H9 (cell line): ENCODE results near the gene NT5C3A. TPM values are rescaled to one million over a fixed set of nuclear protein-coding genes. Genes with fewer than 3 reads are reported as not detected.

Experiments
- DNase-seq: peaks from one replicate; pipeline ENCODE4 v3.0.0-alpha.2; 2017
- H2AFZ ChIP-seq: one replicate; pipeline ENCODE4 v1.6.1; 2013; ENCODE audit warnings: mild to moderate bottlenecking, low read length, control low read depth, moderate library complexity
- H2AK5ac ChIP-seq: 2 replicates; pipeline ENCODE4 v1.6.1; 2013; ENCODE audit warnings: low read length, control low read depth, mixed read lengths; ENCODE audit not compliant: insufficient read length
- H2BK120ac ChIP-seq: one replicate; pipeline ENCODE4 v1.6.1; 2013; ENCODE audit warnings: low read depth, mild to moderate bottlenecking, low read length, control low read depth, inconsistent platforms; ENCODE audit not compliant: poor library complexity, severe bottlenecking
- H2BK12ac ChIP-seq: 2 replicates; pipeline ENCODE4 v1.6.1; 2013; ENCODE audit warnings: low read length, control low read depth, mixed read lengths, low read depth; ENCODE audit not compliant: insufficient read length
- H2BK15ac ChIP-seq: 2 replicates; pipeline ENCODE4 v1.6.1; 2013; ENCODE audit warnings: low read depth, low read length, control low read depth
- H2BK20ac ChIP-seq: one replicate; pipeline ENCODE4 v1.6.1; 2013; ENCODE audit warnings: low read depth, mild to moderate bottlenecking, low read length, control low read depth, inconsistent platforms; ENCODE audit not compliant: poor library complexity, severe bottlenecking
- H2BK5ac ChIP-seq: 2 replicates; pipeline ENCODE4 v1.6.1; 2013; ENCODE audit warnings: low read length, control low read depth, mixed read lengths; ENCODE audit not compliant: insufficient read length
- H3K14ac ChIP-seq: 2 replicates; pipeline ENCODE4 v1.6.1; 2013; ENCODE audit warnings: low read length, control low read depth; ENCODE audit not compliant: insufficient read depth
- H3K18ac ChIP-seq: 2 replicates; pipeline ENCODE4 v1.6.1; 2013; ENCODE audit warnings: low read depth, mild to moderate bottlenecking, mixed read lengths, low read length, control low read depth; ENCODE audit not compliant: insufficient read length
- H3K23ac ChIP-seq: 2 replicates; pipeline ENCODE4 v1.6.1; 2013; ENCODE audit warnings: low read length, control low read depth, mixed read lengths, low read depth; ENCODE audit not compliant: insufficient read length
- H3K23me2 ChIP-seq: 2 replicates; pipeline ENCODE4 v1.6.1; 2013; ENCODE audit warnings: low read depth, mild to moderate bottlenecking, mixed read lengths, low read length, control low read depth; ENCODE audit not compliant: insufficient read length, poor library complexity, severe bottlenecking
- H3K27ac ChIP-seq: 2 replicates; pipeline ENCODE4 v1.5.1; 2013; ENCODE audit warnings: low read length, control low read depth, mixed read lengths, low read depth; ENCODE audit not compliant: insufficient read length
- H3K27me3 ChIP-seq: 2 replicates; pipeline ENCODE4 v1.6.1; 2013; ENCODE audit warnings: low read length, control low read depth, inconsistent platforms; ENCODE audit not compliant: insufficient read depth
- H3K4ac ChIP-seq: 2 replicates; pipeline ENCODE4 v1.6.1; 2013; ENCODE audit warnings: low read depth, mild to moderate bottlenecking, control low read depth, inconsistent platforms, low read length, moderate library complexity
- H3K4me1 ChIP-seq: 2 replicates; pipeline ENCODE4 v1.6.1; 2013; ENCODE audit warnings: low read length, control low read depth, inconsistent platforms; ENCODE audit not compliant: insufficient read depth
- H3K4me2 ChIP-seq: 2 replicates; pipeline ENCODE4 v1.6.1; 2013; ENCODE audit warnings: low read length, control low read depth, mixed read lengths; ENCODE audit not compliant: insufficient read length, insufficient read depth
- H3K56ac ChIP-seq: 2 replicates; pipeline ENCODE4 v1.6.1; 2013; ENCODE audit warnings: low read depth, mild to moderate bottlenecking, mixed read lengths, low read length, control low read depth; ENCODE audit not compliant: insufficient read length
- H3K79me1 ChIP-seq: 2 replicates; pipeline ENCODE4 v1.6.1; 2013; ENCODE audit warnings: low read depth, mild to moderate bottlenecking, moderate library complexity, low read length, control low read depth, inconsistent platforms; ENCODE audit not compliant: insufficient read depth, poor library complexity, severe bottlenecking
- H3K79me2 ChIP-seq: 2 replicates; pipeline ENCODE4 v1.6.1; 2013; ENCODE audit warnings: low read length, control low read depth, inconsistent platforms; ENCODE audit not compliant: insufficient read depth
- H3K9ac ChIP-seq: 2 replicates; pipeline ENCODE4 v1.6.1; 2013; ENCODE audit warnings: low read length, control low read depth, mixed read lengths; ENCODE audit not compliant: insufficient read length; ENCODE audit errors: extremely low read depth
- H3K9me3 ChIP-seq: one replicate; pipeline ENCODE4 v1.6.1; 2013; ENCODE audit warnings: low read depth, low read length, inconsistent platforms; ENCODE audit not compliant: control insufficient read depth
- H3T11ph ChIP-seq: one replicate; pipeline ENCODE4 v1.6.1; 2013; ENCODE audit warnings: mild to moderate bottlenecking, low read length, control low read depth, inconsistent platforms
- H4K20me1 ChIP-seq: one replicate; pipeline ENCODE4 v1.6.1; 2013; ENCODE audit not compliant: control insufficient read depth, insufficient read length, insufficient read depth
- H4K5ac ChIP-seq: 2 replicates; pipeline ENCODE4 v1.6.1; 2013; ENCODE audit warnings: low read depth, mild to moderate bottlenecking, mixed read lengths, low read length, control low read depth; ENCODE audit not compliant: insufficient read length
- H4K8ac ChIP-seq: replicated peaks from 2 replicates; pipeline ENCODE4 v1.6.1; 2013; ENCODE audit warnings: low read length, control low read depth, mixed read lengths, low read depth; ENCODE audit not compliant: insufficient read length
- H4K91ac ChIP-seq: 2 replicates; pipeline ENCODE4 v1.6.1; 2013; ENCODE audit warnings: low read depth, mild to moderate bottlenecking, moderate library complexity, mixed read lengths, low read length, control low read depth; ENCODE audit not compliant: insufficient read length
- H3K27ac Mint-ChIP-seq, 3 experiments: 2 replicates in 2 of 3; 3 replicates in 1 of 3; pipeline ENCODE4 v1.8.0; 2020 to 2021; ENCODE audit warnings: mixed read lengths in 3 of 3, mild to moderate bottlenecking in 1 of 3, moderate library complexity in 1 of 3
- H3K27me3 Mint-ChIP-seq: 2 replicates; pipeline ENCODE4 v1.8.0; 2021; ENCODE audit warnings: low read depth, mild to moderate bottlenecking, moderate library complexity, mixed read lengths
- H3K36me3 Mint-ChIP-seq, 3 experiments: 2 replicates in 2 of 3; 3 replicates in 1 of 3; pipeline ENCODE4 v1.8.0; 2020 to 2021; ENCODE audit warnings: low read depth in 3 of 3, mixed read lengths in 3 of 3; ENCODE audit not compliant: insufficient read depth in 1 of 3
- H3K4me1 Mint-ChIP-seq, 2 experiments: 2 replicates each; pipeline ENCODE4 v1.8.0; 2020; ENCODE audit warnings: mixed read lengths in 2 of 2
- H3K4me3 Mint-ChIP-seq, 2 experiments: 2 replicates in 1 of 2; 3 replicates in 1 of 2; pipeline ENCODE4 v1.8.0; 2020 to 2021; ENCODE audit warnings: mild to moderate bottlenecking in 2 of 2, mixed read lengths in 2 of 2, moderate library complexity in 1 of 2
- H3K9me3 Mint-ChIP-seq, 2 experiments: 2 replicates in 1 of 2; 3 replicates in 1 of 2; pipeline ENCODE4 v1.8.0; 2020; ENCODE audit warnings: mild to moderate bottlenecking in 2 of 2, mixed read lengths in 2 of 2, moderate library complexity in 1 of 2
- WGBS: extraction: QIAGEN DNeasy Blood & Tissue Kit; methylation state at CpG from one replicate; pipeline ENCODE4 v1.1.7; 2013; ENCODE audit warnings: missing lambda C conversion rate, low lambda C conversion rate, mixed read lengths; ENCODE audit not compliant: insufficient read length; ENCODE audit errors: extremely low coverage; 5-methylcytosine and 5-hydroxymethylcytosine counted together
- total RNA-seq: library from RNA; stranded (reverse); gene quantifications from 2 replicates; pipeline ENCODE4 v1.2.1, GENCODE V29; 2021
- TF ChIP-seq, protein P1 (sequence below): fragments of 200-600 bp; sonication (generic); conservative IDR thresholded peaks from 3 replicates; pipeline ENCODE4 v1.8.0; 2021; ENCODE audit warnings: antibody characterized with exemption, mild to moderate bottlenecking

NT5C3A gene
- total RNA-seq, 1 experiment from 2014 or later = 22.1 TPM

DNA sequence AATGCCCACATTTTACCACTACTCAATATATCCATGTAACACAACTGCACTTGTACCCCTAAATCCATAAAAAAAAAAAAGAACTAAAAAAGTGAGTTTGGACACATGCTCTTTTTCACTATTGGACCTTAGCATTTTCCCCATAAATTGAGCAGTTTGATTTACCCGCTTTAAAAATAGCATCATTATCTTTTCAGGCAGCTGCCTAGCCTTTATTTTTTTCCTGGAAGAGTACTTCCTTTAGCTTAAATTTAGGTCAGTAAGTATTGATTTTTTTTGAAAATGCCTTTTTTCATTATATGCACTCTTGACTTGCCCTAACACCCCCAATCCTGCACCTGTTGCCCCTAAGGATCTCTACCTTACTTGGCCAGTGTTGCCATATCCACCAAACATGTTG, 5.3 kb upstream of the NT5C3A start:
- H3K4me1 ChIP-seq = no peaks in the 10 kb centered on the region
- no peak overlapping the region for H4K8ac ChIP-seq
- H3K27me3 ChIP-seq = no peaks in the 10 kb centered on the region

More for the DNA sequence above, 5.3 kb upstream of the NT5C3A start:
- Histone ChIP-seq H3K4me2 (no peak overlapping the region), H3K9ac (no peak overlapping the region), H3K56ac (no peak overlapping the region), H3K27ac (no peak overlapping the region), H2BK15ac (no peak overlapping the region), H4K20me1 (no peaks in the 10 kb centered on the region), H3K23ac (no peak overlapping the region), H3K9me3 (peaks cover 9% of the 10 kb centered on the region), H2BK120ac (no peak overlapping the region), H2BK12ac (no peak overlapping the region), H4K5ac (no peak overlapping the region), H3K4ac (no peak overlapping the region), H2AFZ (no peak overlapping the region), H3K79me2 (no peaks in the 10 kb centered on the region), H2AK5ac (no peak overlapping the region), H2BK5ac (no peak overlapping the region), H3T11ph (no peak overlapping the region), H3K79me1 (no peaks in the 10 kb centered on the region), H2BK20ac (no peak overlapping the region), H4K91ac (no peak overlapping the region), H3K14ac (no peak overlapping the region), H3K18ac (no peak overlapping the region), H3K23me2 (no peaks in the 10 kb centered on the region)
- Mint-ChIP-seq H3K36me3 (peaks cover 11 to 39% (median 21%) of the 10 kb centered on the region in 3 experiments), H3K4me3 (no peak overlapping the region), H3K9me3 (peaks cover 55 to 59% of the 10 kb centered on the region in 2 experiments), H3K27ac (no peak overlapping the region), H3K27me3 (peaks cover 3% of the 10 kb centered on the region), H3K4me1 (peaks cover 0 to 7% of the 10 kb centered on the region in 2 experiments; a peak in 3 of 4 replicates)
- DNase-seq = no peak
- WGBS = no CpG with 5 or more reads among the region's 1 CpG
- TF ChIP-seq, protein P1, sequence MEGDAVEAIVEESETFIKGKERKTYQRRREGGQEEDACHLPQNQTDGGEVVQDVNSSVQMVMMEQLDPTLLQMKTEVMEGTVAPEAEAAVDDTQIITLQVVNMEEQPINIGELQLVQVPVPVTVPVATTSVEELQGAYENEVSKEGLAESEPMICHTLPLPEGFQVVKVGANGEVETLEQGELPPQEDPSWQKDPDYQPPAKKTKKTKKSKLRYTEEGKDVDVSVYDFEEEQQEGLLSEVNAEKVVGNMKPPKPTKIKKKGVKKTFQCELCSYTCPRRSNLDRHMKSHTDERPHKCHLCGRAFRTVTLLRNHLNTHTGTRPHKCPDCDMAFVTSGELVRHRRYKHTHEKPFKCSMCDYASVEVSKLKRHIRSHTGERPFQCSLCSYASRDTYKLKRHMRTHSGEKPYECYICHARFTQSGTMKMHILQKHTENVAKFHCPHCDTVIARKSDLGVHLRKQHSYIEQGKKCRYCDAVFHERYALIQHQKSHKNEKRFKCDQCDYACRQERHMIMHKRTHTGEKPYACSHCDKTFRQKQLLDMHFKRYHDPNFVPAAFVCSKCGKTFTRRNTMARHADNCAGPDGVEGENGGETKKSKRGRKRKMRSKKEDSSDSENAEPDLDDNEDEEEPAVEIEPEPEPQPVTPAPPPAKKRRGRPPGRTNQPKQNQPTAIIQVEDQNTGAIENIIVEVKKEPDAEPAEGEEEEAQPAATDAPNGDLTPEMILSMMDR = no peak
